Spleen (tissue), 7 donors: Measurements from ENCODE around the gene USP5.

Experiments used
- POLR2A ChIP-seq, 3 donors: fragments of 450-650 bp; IDR thresholded peaks; one replicate each; pipeline ENCODE4 v1.5.1; 2017; ENCODE audit warnings: antibody characterized with exemption in 3 of 3, mild to moderate bottlenecking in 1 of 3
- POLR2AphosphoS5 ChIP-seq, 3 donors: sonication (generic); formaldehyde crosslinking; IDR thresholded peaks; one replicate each; pipeline ENCODE4 v1.5.1; 2017; ENCODE audit warnings: antibody characterized with exemption in 3 of 3
- TF ChIP-seq, protein P1 (sequence below), 11 experiments: fragments of 200-600 bp in 7 of 11; fragments of 450-650 bp in 4 of 11; sonication (generic) in 4 of 11; IDR thresholded peaks in 8 of 11; conservative IDR thresholded peaks in 3 of 11; 1 replicate in 7 of 11; 2 replicates in 4 of 11; pipeline versions ENCODE4 v1.4.0 to v1.8.0; 2016 to 2021; ENCODE audit warnings: antibody characterized with exemption in 11 of 11, inconsistent platforms in 4 of 11, mild to moderate bottlenecking in 1 of 11
- donor health status: DM: no; HTN: no; CAD: no; lungs with moderate emphysema.
- donor health status: DM: no; HTN: no; CAD: no.
- donor health status: DM: no; HTN: no; CAD: no.

DNA sequence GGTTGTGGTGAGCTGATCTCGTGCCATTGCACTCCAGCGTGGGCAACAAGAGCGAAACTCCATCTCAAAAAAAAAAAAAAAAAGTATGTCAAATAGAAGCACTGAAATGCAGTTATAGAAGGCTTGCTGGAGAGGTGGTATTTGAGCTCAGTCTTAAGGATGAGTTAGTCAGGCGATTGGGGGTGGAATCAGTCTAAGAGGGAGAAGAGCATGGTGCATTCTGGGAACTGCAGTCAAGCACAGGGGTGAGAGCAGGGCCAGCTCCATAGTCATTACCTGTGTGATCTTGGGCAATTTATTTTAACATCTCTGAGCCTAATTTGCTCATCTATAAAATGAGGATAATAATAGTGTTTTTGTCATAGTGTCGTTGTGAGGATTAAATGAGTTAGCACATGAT is 17.1 kb upstream of the USP5 start:
- TF ChIP-seq POLR2A (IDR thresholded peaks at IDR 0.05) = no peak
- TF ChIP-seq, protein P1, sequence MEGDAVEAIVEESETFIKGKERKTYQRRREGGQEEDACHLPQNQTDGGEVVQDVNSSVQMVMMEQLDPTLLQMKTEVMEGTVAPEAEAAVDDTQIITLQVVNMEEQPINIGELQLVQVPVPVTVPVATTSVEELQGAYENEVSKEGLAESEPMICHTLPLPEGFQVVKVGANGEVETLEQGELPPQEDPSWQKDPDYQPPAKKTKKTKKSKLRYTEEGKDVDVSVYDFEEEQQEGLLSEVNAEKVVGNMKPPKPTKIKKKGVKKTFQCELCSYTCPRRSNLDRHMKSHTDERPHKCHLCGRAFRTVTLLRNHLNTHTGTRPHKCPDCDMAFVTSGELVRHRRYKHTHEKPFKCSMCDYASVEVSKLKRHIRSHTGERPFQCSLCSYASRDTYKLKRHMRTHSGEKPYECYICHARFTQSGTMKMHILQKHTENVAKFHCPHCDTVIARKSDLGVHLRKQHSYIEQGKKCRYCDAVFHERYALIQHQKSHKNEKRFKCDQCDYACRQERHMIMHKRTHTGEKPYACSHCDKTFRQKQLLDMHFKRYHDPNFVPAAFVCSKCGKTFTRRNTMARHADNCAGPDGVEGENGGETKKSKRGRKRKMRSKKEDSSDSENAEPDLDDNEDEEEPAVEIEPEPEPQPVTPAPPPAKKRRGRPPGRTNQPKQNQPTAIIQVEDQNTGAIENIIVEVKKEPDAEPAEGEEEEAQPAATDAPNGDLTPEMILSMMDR (IDR thresholded peaks at IDR 0.05 in 8 of 11, conservative IDR thresholded peaks at IDR 0.05 in 3 of 11) = no peak
- no peak for TF ChIP-seq POLR2AphosphoS5 (IDR thresholded peaks at IDR 0.05)
